ENCODE data around the gene CCDC88C. TPM values are rescaled to one million over a fixed set of nuclear protein-coding genes. Genes with fewer than 3 reads are reported as not detected.

The CCDC88C gene
- total RNA-seq, 2 experiments from 2014 or later: 137 to 253 TPM

DNA sequence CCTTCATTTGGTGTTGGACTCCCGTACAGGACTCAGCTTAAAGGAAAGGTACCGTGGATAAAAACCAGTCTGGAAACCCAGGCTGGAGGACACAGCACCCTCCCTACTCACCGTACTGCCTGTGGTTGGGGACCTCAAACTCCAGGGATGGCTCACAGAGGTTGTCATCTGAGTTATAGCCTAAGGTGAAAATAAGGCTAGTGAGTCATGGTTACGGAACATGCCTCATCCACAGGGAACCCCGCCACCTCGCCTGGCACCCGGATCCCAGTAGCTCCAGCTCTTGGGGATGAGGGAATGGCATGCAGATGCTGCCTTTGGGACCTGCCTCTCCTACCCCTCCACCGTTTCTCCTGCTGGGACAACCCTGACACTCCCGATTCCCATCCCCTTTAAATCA, 136.3 kb downstream of the CCDC88C start:
- POLR2A ChIA-PET: interaction anchor here (0.8 to 1.8 kb wide), 2 partner anchors 40 to 125 kb away, joined by 4 read pairs; no protein-coding TSS in a partner anchor
- no peaks in the 10 kb centered on the region for H3K9me2 ChIP-seq (ENCODE audit: insufficient read depth, low read length)
- no peak overlapping the region for H2AFZ ChIP-seq (ENCODE audit: low read length)
- no peaks in the 10 kb centered on the region for H4K20me1 ChIP-seq (ENCODE audit: insufficient read depth, low read length)
- peaks cover 100% of the 10 kb centered on the region for H3K36me3 ChIP-seq (ENCODE audit: insufficient read depth, low read length)
- CTCF ChIA-PET (ENCODE audit: unreplicated experiment): interaction anchor here (1.1 kb wide), 1 partner anchor 8 kb away, joined by 3 read pairs; no protein-coding TSS in a partner anchor
- no peak overlapping the region for H3K4me3 ChIP-seq (ENCODE audit: low read depth, low read length, poor library complexity, severe bottlenecking)
- peak overlapping the region; percentile 60; the same call in 1 of the 2 replicates for H3K4me2 ChIP-seq (ENCODE audit: low read length)
- TF ChIP-seq EZH2phosphoT487 (IDR thresholded peaks at IDR 0.05; ENCODE audit: borderline replicate concordance, low read depth, low read length): no peak
- TF ChIP-seq, protein P1, sequence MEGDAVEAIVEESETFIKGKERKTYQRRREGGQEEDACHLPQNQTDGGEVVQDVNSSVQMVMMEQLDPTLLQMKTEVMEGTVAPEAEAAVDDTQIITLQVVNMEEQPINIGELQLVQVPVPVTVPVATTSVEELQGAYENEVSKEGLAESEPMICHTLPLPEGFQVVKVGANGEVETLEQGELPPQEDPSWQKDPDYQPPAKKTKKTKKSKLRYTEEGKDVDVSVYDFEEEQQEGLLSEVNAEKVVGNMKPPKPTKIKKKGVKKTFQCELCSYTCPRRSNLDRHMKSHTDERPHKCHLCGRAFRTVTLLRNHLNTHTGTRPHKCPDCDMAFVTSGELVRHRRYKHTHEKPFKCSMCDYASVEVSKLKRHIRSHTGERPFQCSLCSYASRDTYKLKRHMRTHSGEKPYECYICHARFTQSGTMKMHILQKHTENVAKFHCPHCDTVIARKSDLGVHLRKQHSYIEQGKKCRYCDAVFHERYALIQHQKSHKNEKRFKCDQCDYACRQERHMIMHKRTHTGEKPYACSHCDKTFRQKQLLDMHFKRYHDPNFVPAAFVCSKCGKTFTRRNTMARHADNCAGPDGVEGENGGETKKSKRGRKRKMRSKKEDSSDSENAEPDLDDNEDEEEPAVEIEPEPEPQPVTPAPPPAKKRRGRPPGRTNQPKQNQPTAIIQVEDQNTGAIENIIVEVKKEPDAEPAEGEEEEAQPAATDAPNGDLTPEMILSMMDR (conservative IDR thresholded peaks at IDR 0.05; ENCODE audit: low read length): no peak
- peaks cover 4% of the 10 kb centered on the region; the same call in 1 of the 2 replicates for H3K79me2 ChIP-seq (ENCODE audit: insufficient read depth, low read depth, low read length)
- no peak for DNase-seq (ENCODE audit: low spot score)
- no peaks in the 10 kb centered on the region for H3K9me3 ChIP-seq (ENCODE audit: low read length)
- peaks cover 84% of the 10 kb centered on the region for H3K4me1 ChIP-seq (ENCODE audit: insufficient read depth, low read length, poor library complexity, severe bottlenecking)
- H3K27ac ChIP-seq (ENCODE audit: low read depth, low read length, poor library complexity, severe bottlenecking): peak overlapping the region; percentile 97
- intact Hi-C loops (cut with micrococcal nuclease; ENCODE audit: unreplicated experiment): loop anchor here (5.0 to 10.0 kb wide), 2 partner anchors 39 to 217 kb away; partner anchors contain the start of genes GPR68 and RPS6KA5
- BruUV-seq (replicated peaks): no TSS peak

DNA sequence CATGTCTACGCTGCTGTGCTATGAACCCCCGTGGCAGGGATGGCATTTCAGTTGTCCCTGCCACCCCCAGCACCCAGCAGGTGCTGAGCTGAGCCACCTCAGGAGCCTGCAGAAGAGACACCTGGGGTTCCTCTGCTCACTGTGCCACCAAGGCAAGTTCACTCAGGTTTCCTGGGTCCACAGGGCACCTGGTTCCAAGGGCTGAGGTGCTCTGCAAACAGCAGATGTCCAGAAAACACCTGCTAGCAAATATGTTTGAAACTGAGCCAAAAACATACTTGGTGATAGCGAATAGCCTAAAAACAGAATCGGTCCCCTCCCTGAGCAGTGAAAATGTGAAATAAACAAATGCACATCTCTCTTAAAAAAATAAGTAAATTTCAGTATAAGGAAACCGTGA, 137.5 kb downstream of the CCDC88C start:
- POLR2A ChIA-PET: interaction anchor here (0.6 to 1.8 kb wide), 3 partner anchors 38 to 97 kb away, joined by 3 to 4 read pairs (median 4); no protein-coding TSS in a partner anchor
- H4K20me1 ChIP-seq (ENCODE audit: insufficient read depth, low read length): no peaks in the 10 kb centered on the region

More for the DNA sequence above, 137.5 kb downstream of the CCDC88C start:
- CTCF ChIA-PET (ENCODE audit: unreplicated experiment): no interaction called here
- no peaks in the 10 kb centered on the region; the same call in 1 of the 2 replicates for H3K79me2 ChIP-seq (ENCODE audit: insufficient read depth, low read depth, low read length)
- TF ChIP-seq, protein P1 (conservative IDR thresholded peaks at IDR 0.05; ENCODE audit: low read length): no peak
- no peak for TF ChIP-seq EZH2phosphoT487 (IDR thresholded peaks at IDR 0.05; ENCODE audit: borderline replicate concordance, low read depth, low read length)
- intact Hi-C loops (cut with micrococcal nuclease; ENCODE audit: unreplicated experiment): loop anchor here (5.0 to 10.0 kb wide), 2 partner anchors 38 to 215 kb away; partner anchors contain the start of genes GPR68 and RPS6KA5
- no peaks in the 10 kb centered on the region for H3K9me2 ChIP-seq (ENCODE audit: insufficient read depth, low read length)
- peaks cover 98% of the 10 kb centered on the region for H3K36me3 ChIP-seq (ENCODE audit: insufficient read depth, low read length)
- H3K4me2 ChIP-seq (ENCODE audit: low read length): peak overlapping the region; percentile 60; the same call in 1 of the 2 replicates
- DNase-seq (ENCODE audit: low spot score): peak; percentile 83
- peaks cover 72% of the 10 kb centered on the region for H3K4me1 ChIP-seq (ENCODE audit: insufficient read depth, low read length, poor library complexity, severe bottlenecking)
- no TSS peak for BruUV-seq (replicated peaks)
- no peak overlapping the region for H3K4me3 ChIP-seq (ENCODE audit: low read depth, low read length, poor library complexity, severe bottlenecking)
- peak overlapping the region; percentile 97 for H3K27ac ChIP-seq (ENCODE audit: low read depth, low read length, poor library complexity, severe bottlenecking)
- H3K9me3 ChIP-seq (ENCODE audit: low read length): no peaks in the 10 kb centered on the region
- no peak overlapping the region for H2AFZ ChIP-seq (ENCODE audit: low read length)

Measured in OCI-LY7 (cell line).